ENCODE data around the gene GJD4.

The GJD4 gene

GRCh38 chr10:35605191-35605590 is at the start of gene GJD4:
Gene GJD4 (plus strand): TSS chr10:35605341. CDS start chr10:35605568, 227 bp downstream.
- no peak for DNase-seq
- TF ChIP-seq POLR2A (IDR thresholded peaks at IDR 0.05; ENCODE audit: low read length) (no peak), GATA1 (IDR thresholded peaks at IDR 0.05; ENCODE audit: low read depth, low read length) (no peak)

DNA sequence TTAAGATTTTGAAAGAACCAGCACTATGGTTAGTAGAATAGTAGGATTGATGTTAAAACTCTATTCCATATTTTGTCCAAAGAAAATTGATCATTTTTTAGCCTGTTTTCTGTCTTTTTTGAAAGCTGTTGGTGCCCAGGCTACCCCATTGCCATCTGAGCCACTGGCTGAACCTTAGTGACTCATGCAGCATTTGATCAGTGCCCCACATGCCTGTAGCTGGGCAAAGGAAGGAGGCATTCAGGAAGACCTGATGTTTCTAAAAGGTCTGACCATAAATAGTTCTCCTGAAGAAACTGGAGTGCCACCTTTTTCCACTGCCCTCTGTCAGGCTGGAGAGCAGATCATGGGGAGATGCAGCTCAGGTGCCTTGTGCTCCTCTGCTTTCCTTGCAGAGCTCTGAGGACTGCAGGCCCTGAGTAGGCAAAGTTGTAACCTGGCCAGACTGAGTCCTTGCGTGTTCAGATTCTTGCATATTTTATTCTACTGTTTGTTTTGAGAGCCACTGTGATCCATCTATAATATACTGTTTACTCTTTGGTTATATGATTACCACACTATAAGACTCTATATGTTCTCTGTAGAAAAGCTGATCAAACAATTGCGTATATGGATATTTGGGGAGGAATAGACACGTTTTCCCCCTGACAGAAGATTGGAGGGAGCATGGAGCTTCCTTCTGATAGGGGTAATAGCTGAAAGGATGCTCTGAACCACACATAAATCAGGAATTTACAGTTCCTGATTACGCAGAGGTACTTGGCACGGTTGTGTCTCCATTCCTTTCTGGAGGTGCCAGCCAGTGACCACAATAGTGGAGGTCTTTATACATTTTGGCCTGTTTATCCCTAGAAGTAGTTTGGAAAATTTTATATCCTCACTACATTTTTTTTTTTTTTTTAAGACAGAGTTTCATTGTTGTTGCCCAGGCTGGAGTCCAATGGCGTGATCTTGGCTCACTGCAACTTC is 48.9 kb upstream of the GJD4 start:
- DNase-seq, result no peak
- TF ChIP-seq GATA1 (IDR thresholded peaks at IDR 0.05; ENCODE audit: low read depth, low read length) (no peak), POLR2A (IDR thresholded peaks at IDR 0.05; ENCODE audit: low read length) (no peak)

DNA sequence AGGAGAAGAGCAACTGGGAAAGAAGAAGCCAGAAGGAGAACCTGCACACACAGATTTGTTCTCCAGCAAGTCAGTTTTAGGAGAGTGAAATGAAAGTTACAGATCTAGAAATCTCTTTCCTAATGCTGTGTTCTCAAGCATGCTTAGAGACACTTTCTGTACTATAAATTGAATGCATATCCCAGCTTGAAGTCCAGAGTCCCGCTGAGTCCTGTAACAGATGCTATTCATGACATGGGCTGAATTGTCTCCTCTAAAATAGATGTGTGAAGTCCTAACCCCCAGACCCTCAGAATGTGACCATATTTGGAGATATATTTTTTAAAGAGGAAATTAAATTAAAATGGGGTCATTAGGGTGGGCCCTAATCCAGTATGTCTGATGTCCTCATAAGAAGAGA is 46.9 kb upstream of the GJD4 start:
- no peak for DNase-seq
- TF ChIP-seq GATA1 (IDR thresholded peaks at IDR 0.05; ENCODE audit: low read depth, low read length), result no peak
- TF ChIP-seq POLR2A (IDR thresholded peaks at IDR 0.05; ENCODE audit: low read length), result no peak

- TF ChIP-seq GATA1 (IDR thresholded peaks at IDR 0.05; ENCODE audit: low read depth, low read length), result no peak
- no peak for TF ChIP-seq POLR2A (IDR thresholded peaks at IDR 0.05; ENCODE audit: low read length)
These were observed 45.7 kb upstream of the GJD4 start for GRCh38 chr10:35559416-35559815.

DNA sequence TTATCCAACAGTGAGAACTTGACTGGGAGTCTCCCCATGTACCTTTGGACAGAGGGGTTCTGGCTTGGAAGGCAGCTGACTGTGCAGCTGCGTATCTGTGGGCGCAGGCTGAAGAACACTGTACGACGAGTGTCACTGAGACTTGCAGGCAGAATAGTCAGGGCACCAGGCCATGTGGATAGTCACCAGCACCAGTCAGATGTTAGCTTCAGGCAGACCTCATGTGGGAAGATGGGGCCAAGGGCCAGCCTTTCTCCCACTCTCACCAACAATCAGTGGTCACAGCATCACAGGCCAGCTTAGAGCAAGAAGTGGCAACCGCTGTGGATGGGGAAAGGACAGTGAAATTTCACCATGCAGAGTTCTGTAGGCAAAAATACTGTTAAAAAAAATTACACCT is 43.4 kb upstream of the GJD4 start:
- TF ChIP-seq GATA1 (IDR thresholded peaks at IDR 0.05; ENCODE audit: low read depth, low read length) (no peak), POLR2A (IDR thresholded peaks at IDR 0.05; ENCODE audit: low read length) (no peak)

More at GRCh38 chr10:35559416-35559815, 45.7 kb upstream of the GJD4 start:
- DNase-seq, result no peak

DNA sequence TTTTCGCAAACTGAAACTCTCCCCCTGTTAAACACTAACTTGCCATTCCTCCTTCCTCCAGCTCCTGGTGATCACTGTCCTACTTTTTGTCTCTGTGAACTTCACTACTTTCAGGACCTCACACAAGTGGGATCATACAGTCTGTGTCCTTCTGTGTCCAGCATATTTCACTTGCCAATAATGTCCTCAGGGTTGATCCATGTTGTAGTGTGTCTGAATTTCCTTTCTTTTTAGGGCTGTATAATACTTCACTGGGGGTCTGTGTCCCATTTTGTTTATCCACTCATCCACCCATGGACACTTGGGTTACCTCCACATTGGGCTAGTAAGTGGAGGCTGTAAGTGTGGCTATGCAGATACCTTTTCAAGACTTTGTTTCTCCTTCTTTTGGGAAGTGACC is 42.7 kb upstream of the GJD4 start:
- TF ChIP-seq POLR2A (IDR thresholded peaks at IDR 0.05; ENCODE audit: low read length), result no peak
- DNase-seq, result no peak

More for the DNA sequence above, 43.4 kb upstream of the GJD4 start:
- DNase-seq, result no peak

GRCh38 chr10:35563261-35563891 is 41.8 kb upstream of the GJD4 start:
- peak; percentile 72 to 84 for DNase-seq
- TF ChIP-seq GATA1 (IDR thresholded peaks at IDR 0.05; ENCODE audit: low read depth, low read length) (no peak), POLR2A (IDR thresholded peaks at IDR 0.05; ENCODE audit: low read length) (no peak)

- TF ChIP-seq GATA1 (IDR thresholded peaks at IDR 0.05; ENCODE audit: low read depth, low read length) (no peak), POLR2A (IDR thresholded peaks at IDR 0.05; ENCODE audit: low read length) (no peak)
- no peak for DNase-seq
These were observed 40.7 kb upstream of the GJD4 start for GRCh38 chr10:35564341-35564968.

DNA sequence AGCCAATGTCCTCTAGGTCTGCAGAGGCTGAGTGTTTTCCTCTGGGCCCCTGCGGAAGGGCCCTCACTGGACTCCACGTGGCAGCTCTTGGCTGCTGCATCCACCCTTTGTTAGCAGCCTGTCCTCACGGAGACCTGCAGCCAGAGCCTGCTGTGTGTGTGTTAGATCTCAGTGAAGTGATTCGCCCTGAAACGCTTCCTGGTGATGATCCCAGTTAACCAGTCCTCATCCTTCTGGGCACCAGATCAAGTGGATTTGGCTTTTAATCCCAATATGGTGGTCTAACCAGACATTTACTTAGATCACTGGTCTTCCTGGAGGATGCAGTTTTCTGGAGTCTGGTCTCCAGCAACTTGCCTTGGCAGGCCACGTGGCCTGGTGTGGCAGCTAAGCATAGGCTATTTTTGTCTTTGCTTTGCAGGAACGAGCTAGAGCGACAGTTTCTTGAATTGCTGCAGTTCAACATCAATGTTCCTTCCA is 39.5 kb upstream of the GJD4 start:
- no peak for DNase-seq
- TF ChIP-seq POLR2A (IDR thresholded peaks at IDR 0.05; ENCODE audit: low read length) (no peak), GATA1 (IDR thresholded peaks at IDR 0.05; ENCODE audit: low read depth, low read length) (no peak)

GRCh38 chr10:35567951-35568350 is 37.2 kb upstream of the GJD4 start:
- TF ChIP-seq POLR2A (IDR thresholded peaks at IDR 0.05; ENCODE audit: low read length), result no peak
- no peak for TF ChIP-seq GATA1 (IDR thresholded peaks at IDR 0.05; ENCODE audit: low read depth, low read length)
- DNase-seq, result no peak

GRCh38 chr10:35568483-35569015 is 36.6 kb upstream of the GJD4 start:
- no peak for DNase-seq
- TF ChIP-seq GATA1 (IDR thresholded peaks at IDR 0.05; ENCODE audit: low read depth, low read length) (no peak), POLR2A (IDR thresholded peaks at IDR 0.05; ENCODE audit: low read length) (no peak)

- TF ChIP-seq GATA1 (IDR thresholded peaks at IDR 0.05; ENCODE audit: low read depth, low read length) (no peak), POLR2A (IDR thresholded peaks at IDR 0.05; ENCODE audit: low read length) (no peak)
- no peak for DNase-seq
These were observed 35.9 kb upstream of the GJD4 start for GRCh38 chr10:35569111-35569707.

- TF ChIP-seq POLR2A (IDR thresholded peaks at IDR 0.05; ENCODE audit: low read length) (no peak), GATA1 (IDR thresholded peaks at IDR 0.05; ENCODE audit: low read depth, low read length) (no peak)
- DNase-seq, result no peak
These were observed 35.3 kb upstream of the GJD4 start for GRCh38 chr10:35569836-35570235.
